ENCODE data around the gene EIF5A. TPM values are rescaled to one million over a fixed set of nuclear protein-coding genes. Genes with fewer than 3 reads are reported as not detected.
A peak's percentile ranks its signal among the peaks of the same experiment; 100 is the strongest.

The EIF5A gene
- total and polyA plus RNA-seq, 2 donors (not counting 1 experiment from before 2014, with no cell fraction given) = 347 to 752 TPM

- Histone ChIP-seq H3K9me3 (ENCODE audit: control insufficient read depth, insufficient read depth, low read depth, low read length) (no peaks in the 10 kb centered on the region), H3K4me1 (ENCODE audit: control insufficient read depth, extremely low read depth, insufficient read depth, low read length) (peaks cover 15% of the 10 kb centered on the region), H3K4me2 (ENCODE audit: extremely low read depth, insufficient read depth, low read length) (no peak overlapping the region), H3K79me2 (ENCODE audit: control insufficient read depth, insufficient read depth, low read length) (peaks cover 19% of the 10 kb centered on the region), H3K36me3 (ENCODE audit: control insufficient read depth, insufficient read depth, low read length) (no peaks in the 10 kb centered on the region), H3K27me3 (ENCODE audit: control insufficient read depth, insufficient read depth, low read length) (no peaks in the 10 kb centered on the region), H3K27ac (ENCODE audit: insufficient read depth, low read length) (no peak overlapping the region), H3K9ac (ENCODE audit: insufficient read depth, low read length) (no peak overlapping the region), H3K4me3 (replicated peaks in 1 of 4; ENCODE audit: control extremely low read depth in 1 of 4, insufficient read depth in 1 of 4, low read depth in 3 of 4, low read length in 4 of 4) (no peak overlapping the region), H2AFZ (ENCODE audit: low read length) (no peak overlapping the region), H4K20me1 (ENCODE audit: control insufficient read depth, extremely low read depth, insufficient read depth, low read length) (no peaks in the 10 kb centered on the region)
- TF ChIP-seq CTCF (conservative IDR thresholded peaks at IDR 0.05 in 1 of 2, IDR thresholded peaks at IDR 0.05 in 1 of 2; ENCODE audit: low read depth in 1 of 2, low read length in 2 of 2) (no peak), EZH2 (IDR thresholded peaks at IDR 0.05; ENCODE audit: low read length, missing control alignments) (no peak)
- no peak for DNase-seq (ENCODE audit: low read depth in 2 of 2)
Observed at GRCh38 chr17:7355573-7355972, 48.1 kb downstream of the EIF5A start.

- no peaks in the 10 kb centered on the region for H3K36me3 ChIP-seq (ENCODE audit: control insufficient read depth, insufficient read depth, low read length)
- DNase-seq (ENCODE audit: low read depth in 2 of 2) = peak; percentile 52 to 63
- peaks cover 15% of the 10 kb centered on the region for H3K79me2 ChIP-seq (ENCODE audit: control insufficient read depth, insufficient read depth, low read length)
- peak overlapping the region in 1 of 4 experiments; percentile 25 for H3K4me3 ChIP-seq (replicated peaks in 1 of 4; ENCODE audit: control extremely low read depth in 1 of 4, insufficient read depth in 1 of 4, low read depth in 3 of 4, low read length in 4 of 4)
- no peaks in the 10 kb centered on the region for H3K27me3 ChIP-seq (ENCODE audit: control insufficient read depth, insufficient read depth, low read length)
- H3K9me3 ChIP-seq (ENCODE audit: control insufficient read depth, insufficient read depth, low read depth, low read length) = no peaks in the 10 kb centered on the region
- no peak overlapping the region for H3K27ac ChIP-seq (ENCODE audit: insufficient read depth, low read length)
- no peaks in the 10 kb centered on the region for H4K20me1 ChIP-seq (ENCODE audit: control insufficient read depth, extremely low read depth, insufficient read depth, low read length)
- no peak overlapping the region for H3K4me2 ChIP-seq (ENCODE audit: extremely low read depth, insufficient read depth, low read length)
- TF ChIP-seq EZH2 (IDR thresholded peaks at IDR 0.05; ENCODE audit: low read length, missing control alignments) (no peak), CTCF (conservative IDR thresholded peaks at IDR 0.05 in 1 of 2, IDR thresholded peaks at IDR 0.05 in 1 of 2; ENCODE audit: low read depth in 1 of 2, low read length in 2 of 2) (peak; percentile 62 to 73)
- H3K9ac ChIP-seq (ENCODE audit: insufficient read depth, low read length) = no peak overlapping the region
- no peak overlapping the region for H2AFZ ChIP-seq (ENCODE audit: low read length)
- H3K4me1 ChIP-seq (ENCODE audit: control insufficient read depth, extremely low read depth, insufficient read depth, low read length) = peaks cover 15% of the 10 kb centered on the region
Observed at GRCh38 chr17:7356072-7356549, 48.7 kb downstream of the EIF5A start.

- Histone ChIP-seq H3K9ac (ENCODE audit: insufficient read depth, low read length) (no peak overlapping the region), H3K9me3 (ENCODE audit: control insufficient read depth, insufficient read depth, low read depth, low read length) (no peaks in the 10 kb centered on the region), H3K27me3 (ENCODE audit: control insufficient read depth, insufficient read depth, low read length) (no peaks in the 10 kb centered on the region), H3K4me3 (replicated peaks in 1 of 4; ENCODE audit: control extremely low read depth in 1 of 4, insufficient read depth in 1 of 4, low read depth in 3 of 4, low read length in 4 of 4) (peak overlapping the region in 1 of 4 experiments; percentile 25), H2AFZ (ENCODE audit: low read length) (no peak overlapping the region), H3K4me2 (ENCODE audit: extremely low read depth, insufficient read depth, low read length) (no peak overlapping the region), H3K4me1 (ENCODE audit: control insufficient read depth, extremely low read depth, insufficient read depth, low read length) (peaks cover 15% of the 10 kb centered on the region), H3K27ac (ENCODE audit: insufficient read depth, low read length) (no peak overlapping the region), H3K36me3 (ENCODE audit: control insufficient read depth, insufficient read depth, low read length) (no peaks in the 10 kb centered on the region), H3K79me2 (ENCODE audit: control insufficient read depth, insufficient read depth, low read length) (peaks cover 14% of the 10 kb centered on the region), H4K20me1 (ENCODE audit: control insufficient read depth, extremely low read depth, insufficient read depth, low read length) (no peaks in the 10 kb centered on the region)
- no peak for DNase-seq (ENCODE audit: low read depth in 2 of 2)
- TF ChIP-seq CTCF (conservative IDR thresholded peaks at IDR 0.05 in 1 of 2, IDR thresholded peaks at IDR 0.05 in 1 of 2; ENCODE audit: low read depth in 1 of 2, low read length in 2 of 2) (no peak), EZH2 (IDR thresholded peaks at IDR 0.05; ENCODE audit: low read length, missing control alignments) (no peak)
Observed at GRCh38 chr17:7356756-7357155, 49.3 kb downstream of the EIF5A start.

All from fibroblast of lung (primary cell).